NCI-H146 treated with DMSO at 0.1 percent for 48 hours (cell line): ENCODE results near the gene HS1BP3.

ENCODE experiments used
- DNase-seq: peaks from one replicate; lab custom pipeline; 2025; ENCODE audit not compliant: unreplicated experiment; lab: John Stamatoyannopoulos, UW

HS1BP3 gene

DNA sequence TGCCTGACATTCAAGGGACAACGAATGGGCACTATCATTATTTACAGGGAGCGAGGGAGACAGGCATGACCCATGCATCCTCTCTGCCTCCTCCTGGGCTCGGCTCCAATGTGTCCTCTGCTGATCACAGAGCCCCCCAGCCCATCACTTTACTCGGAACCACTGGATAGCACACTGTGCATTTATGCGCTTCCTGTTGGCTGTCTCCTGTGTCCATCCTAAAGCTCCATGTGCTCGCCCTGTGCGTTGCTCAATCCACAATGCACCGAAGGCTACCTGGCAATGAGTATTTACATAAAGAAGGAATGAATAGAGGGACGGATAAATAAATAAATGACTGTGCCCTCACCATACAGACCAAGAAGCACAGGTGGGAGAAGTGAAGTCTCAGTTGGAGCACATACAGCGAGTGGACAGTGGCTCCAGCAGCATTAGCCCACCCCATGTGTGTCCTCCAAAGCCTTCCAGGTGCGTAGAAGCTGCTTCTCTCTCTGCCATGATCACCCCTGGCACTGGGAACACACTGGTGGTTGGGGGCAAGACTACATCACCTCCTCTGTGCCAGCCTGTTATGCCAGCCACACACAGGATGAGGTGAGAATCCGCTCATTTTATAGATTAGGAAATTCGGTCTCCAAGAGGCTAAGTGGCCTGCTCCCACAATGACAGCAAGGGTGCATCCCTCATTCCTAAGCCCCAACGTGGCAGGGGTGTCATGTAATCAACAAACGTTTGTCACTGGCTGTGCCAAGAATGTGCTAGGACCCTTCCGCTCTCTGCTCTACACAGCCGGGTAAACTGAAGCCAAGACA is 13.7 kb upstream of the HS1BP3 start:
- DNase-seq: no peak

DNA sequence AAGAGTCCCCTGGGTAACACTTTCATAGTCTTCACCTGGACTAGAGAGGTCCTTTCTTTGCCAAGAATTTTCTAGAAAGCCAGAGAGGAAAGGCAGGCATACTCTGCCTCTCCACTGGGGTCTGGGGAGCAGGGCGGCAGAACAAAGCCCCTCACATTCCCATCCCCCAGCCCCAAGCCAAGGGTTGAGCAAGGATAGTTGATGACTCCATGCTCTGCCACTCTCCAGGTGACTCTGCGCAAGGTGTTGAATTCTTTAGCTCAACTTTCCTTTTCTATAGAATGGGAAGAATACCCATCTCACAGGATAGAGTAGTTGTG is 13.1 kb upstream of the HS1BP3 start:
- no peak for DNase-seq

DNA sequence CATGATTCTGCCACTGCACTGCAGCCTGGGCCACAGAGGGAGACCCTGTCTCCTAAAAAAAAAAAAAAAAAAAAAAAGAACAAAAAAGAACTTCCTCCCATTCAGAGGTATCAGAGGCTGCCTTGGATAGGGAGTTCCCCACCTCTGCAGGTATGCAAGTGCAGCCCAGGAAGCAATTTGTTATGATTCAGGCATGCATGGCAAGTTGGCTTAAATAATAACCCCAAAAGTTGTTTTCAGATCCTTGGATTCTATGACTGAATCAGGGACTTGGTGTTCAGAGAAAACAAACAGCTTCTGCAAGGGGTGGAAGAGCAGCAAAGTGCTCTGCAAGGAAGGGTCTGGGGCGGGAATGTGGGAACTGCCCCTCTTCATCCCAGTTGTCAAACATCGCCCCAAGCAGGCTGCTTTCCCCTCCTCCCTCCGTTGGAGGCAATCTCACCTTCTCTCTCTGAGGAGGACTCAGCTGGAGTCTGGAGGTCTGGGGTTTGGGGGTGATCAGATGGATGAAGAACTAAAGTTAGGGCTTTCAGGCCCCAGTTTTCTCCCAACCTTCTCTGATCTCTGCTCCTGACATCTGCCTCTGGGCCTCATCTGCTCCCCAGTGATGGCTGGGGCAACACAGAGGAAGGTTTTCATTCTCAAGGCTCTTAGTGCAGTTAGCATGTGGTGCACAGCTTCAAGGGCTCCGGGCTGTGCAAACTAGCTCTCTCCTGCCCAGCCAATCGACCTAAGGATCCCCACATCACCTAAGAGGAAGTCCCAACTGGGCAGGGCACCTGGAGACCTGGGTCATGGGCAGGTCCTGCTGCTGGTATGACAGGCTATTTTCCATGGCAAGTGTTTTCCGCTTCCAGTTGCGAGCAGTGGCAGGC is 12.5 kb upstream of the HS1BP3 start:
- no peak for DNase-seq

DNA sequence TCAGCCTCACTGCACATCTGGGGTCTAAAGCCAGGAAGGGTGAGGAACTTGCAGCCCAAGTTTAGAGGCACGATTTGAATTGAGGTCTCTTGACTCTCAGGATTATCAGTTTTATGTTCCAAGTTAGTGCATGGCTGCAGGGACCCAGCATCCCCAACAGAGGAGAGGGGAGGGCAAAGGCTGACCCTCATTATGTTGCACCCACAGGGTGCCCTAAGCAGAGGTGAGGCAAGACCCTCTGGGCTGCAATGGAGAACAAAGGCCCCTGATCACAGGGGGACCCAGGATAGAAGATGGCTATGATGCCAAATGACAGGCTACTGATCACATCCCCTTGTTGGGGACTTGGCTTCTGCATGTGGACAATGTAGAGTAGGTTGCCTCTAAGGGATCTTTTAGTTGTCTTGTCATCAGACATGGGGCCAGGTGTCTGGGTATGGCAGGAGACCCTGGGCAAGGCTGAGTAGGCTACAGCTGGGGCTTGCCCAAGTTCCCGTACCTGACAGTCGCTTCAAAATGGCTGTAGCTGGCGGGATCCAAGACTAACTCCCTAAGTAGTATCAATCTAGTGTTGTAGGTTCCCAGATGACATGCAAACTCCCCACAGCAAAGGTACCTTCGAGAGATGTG is 11.5 kb upstream of the HS1BP3 start:
- no peak for DNase-seq

DNA sequence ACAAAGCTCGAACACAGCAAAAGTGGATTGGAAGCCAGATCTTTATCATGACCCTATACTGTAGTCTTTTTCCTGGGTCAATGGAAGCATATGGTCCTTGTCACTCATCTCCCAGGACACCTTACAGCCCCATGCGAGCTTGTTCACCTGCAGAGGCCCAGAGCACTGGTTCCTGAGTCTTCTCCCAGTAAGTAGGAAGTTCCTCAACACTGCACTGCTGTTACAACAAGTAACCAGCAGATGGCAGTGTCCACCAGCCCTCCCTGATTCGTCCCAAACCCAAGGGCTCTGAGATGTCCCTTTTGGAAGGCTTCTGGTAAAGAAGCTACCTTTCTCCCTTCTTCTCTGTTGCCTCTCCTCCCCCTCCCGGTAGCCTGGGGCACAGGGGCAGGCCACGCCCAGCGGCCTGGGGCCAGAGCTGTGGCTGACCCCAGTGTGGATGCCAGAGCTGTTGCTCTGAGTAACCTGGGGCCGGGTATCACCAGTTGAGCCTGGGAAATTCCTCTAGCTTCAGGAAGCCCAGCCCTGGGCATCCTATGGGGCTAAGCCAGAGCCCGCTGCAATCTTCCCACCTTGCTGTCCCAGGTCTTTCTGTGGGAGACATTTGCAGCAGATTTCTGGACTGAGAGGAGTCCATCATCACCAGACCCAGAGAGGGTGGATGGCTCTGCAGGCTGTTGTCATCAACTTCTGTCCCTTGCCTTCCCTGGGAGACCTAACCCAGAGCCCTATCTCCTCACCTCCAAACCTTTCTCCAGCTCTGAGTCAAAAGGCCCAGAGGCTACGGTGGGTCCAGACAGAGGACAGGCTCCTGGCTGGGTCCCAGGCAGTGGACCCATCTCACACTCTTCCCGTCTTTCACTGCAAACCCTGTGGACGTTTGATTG is 10.8 kb upstream of the HS1BP3 start:
- DNase-seq: peak; percentile 26

DNA sequence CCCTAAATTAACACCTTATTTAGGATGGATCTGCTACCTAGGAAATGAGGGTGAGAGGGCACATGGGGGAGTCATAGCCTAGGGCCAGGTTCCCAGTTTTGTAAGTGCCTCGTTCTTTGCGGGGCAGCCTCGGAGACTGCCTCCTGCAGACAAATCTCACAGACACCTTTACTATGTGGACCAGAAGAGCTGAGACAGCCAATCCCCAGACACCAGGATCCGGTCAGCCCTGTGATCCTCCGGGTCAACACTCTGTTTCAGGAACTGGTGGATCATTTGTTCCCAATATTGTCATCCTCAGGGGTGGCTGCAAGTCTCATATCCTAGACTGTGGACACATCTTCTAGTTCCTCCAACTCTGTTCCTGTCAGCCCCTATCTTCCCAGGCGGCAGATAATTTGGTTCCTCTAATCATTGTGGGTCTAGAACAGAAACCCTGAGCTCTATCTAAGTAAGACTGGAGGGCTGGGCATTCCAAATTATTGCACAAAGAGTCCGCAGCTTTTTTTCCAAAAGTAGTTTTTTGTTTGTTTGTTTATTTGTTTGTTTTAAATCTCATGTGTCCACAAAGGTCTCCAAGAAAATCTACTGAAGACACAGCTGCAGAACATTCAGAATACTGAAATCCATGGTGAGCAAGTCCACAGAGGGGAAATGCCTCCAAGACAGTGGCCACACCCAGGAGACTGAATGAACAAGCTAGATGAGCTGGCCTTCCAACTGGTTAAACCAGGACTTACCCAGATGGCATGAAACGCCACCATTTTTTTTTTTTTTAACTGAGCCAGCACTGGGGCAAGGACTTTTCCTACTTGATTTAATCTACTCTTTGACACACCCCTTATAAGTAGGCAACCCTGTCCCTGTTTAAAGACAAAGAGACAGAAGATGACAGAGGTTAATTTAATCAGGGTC is 9.9 kb upstream of the HS1BP3 start:
- DNase-seq: no peak

DNA sequence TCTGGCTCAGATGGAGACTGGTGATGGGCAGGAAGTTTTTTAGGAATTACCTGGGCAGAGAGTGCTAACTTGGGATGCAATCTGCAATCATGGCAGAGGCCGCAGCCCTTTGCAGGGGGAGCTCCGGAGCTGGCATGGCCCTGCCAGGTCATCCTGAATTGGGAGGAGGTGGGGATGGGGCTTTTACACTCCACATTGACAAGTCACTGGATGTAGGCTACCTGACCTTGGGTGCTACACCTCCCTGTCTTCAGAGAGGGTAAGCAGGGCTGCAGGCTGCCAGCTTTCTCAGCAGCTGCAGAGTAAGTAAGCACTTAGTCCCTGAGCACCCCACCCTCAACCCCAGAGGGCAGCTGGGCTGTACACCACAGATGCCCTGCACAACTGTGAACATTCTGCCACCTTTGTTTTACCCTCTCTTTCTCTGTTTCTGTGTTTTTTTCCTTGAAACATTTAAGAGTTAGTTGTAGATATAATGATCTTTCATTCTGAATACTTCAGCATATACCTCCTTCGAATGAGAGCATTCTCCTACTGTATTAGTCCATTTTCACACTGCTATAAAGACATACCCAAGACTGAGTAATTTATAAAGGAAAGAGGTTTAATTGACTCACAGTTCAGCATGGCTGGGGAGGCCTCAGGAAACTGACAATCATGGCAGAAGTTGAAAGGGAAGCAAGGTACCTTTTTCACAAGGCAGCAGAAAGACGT is 6.8 kb upstream of the HS1BP3 start:
- no peak for DNase-seq

DNA sequence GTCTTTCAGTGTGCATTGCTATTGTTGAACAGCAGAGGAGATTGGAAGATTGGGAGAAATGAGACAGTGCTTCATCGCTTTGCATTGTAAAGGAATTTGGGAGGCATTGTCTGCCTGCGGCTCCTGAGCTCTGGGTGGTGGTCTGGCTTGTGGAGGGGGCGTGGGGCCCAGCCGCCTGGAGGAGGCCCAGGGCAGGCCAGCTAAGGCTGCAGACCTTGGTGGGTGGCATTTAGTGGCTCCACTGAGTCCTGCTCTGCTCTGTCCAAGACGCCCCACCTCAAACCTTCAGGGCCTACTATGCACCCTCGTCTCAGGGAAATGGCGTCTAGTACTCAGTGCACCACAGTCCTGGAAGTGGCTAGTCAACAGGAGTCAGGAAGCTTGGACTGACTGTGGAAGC is 5.7 kb upstream of the HS1BP3 start:
- DNase-seq: no peak

DNA sequence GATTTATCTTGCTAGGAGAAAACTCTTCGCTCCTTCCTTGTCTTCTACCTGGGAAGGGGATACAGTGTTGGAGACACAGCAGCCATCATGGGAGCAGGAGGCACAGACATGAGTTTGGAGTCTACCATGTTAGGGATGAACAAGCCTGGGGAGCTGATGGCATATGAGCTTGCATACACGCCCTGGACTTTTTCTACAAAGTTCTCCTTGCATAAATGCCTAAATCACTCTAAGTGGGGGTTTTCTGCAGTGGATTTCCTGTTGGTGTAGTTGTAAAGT is 3.6 kb upstream of the HS1BP3 start:
- no peak for DNase-seq

DNA sequence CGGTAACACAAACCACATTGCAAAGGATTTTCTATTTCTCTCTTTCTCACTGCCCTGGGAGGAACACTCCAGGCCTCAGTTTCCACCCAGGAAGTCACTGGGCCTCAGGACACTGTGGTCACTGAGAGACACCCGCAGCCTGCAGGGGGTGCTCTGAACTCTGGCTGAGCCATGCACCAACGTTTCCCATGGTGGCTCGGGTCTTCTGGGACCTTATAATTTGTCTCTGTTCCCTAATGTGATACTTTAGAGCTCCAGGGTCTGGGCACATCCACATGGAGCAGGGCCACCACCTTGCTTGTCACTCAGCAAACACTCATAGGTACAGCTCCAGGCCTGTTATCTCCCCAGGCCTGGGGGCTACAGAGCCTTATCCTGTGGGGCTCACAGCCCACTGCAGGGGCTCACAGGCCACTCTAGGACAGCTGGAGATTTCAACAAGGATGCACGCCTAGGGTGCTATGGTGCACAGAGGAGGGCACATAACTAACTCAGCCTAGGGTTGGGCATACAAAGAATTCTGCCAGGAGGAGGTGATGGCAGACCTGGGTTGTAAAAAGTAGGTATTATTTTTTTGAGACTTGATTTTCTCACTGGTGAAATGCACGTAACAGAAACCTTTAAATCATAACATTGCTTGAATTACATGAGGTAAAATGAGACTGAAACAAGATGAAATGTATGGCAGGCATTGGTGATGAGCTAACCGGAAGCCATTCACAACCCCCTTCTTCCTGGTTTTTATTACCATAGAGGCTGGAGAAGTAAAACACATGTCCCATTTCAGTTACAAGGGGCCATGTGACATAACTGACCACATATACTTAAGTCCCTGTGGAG is 3.0 kb upstream of the HS1BP3 start:
- no peak for DNase-seq

DNA sequence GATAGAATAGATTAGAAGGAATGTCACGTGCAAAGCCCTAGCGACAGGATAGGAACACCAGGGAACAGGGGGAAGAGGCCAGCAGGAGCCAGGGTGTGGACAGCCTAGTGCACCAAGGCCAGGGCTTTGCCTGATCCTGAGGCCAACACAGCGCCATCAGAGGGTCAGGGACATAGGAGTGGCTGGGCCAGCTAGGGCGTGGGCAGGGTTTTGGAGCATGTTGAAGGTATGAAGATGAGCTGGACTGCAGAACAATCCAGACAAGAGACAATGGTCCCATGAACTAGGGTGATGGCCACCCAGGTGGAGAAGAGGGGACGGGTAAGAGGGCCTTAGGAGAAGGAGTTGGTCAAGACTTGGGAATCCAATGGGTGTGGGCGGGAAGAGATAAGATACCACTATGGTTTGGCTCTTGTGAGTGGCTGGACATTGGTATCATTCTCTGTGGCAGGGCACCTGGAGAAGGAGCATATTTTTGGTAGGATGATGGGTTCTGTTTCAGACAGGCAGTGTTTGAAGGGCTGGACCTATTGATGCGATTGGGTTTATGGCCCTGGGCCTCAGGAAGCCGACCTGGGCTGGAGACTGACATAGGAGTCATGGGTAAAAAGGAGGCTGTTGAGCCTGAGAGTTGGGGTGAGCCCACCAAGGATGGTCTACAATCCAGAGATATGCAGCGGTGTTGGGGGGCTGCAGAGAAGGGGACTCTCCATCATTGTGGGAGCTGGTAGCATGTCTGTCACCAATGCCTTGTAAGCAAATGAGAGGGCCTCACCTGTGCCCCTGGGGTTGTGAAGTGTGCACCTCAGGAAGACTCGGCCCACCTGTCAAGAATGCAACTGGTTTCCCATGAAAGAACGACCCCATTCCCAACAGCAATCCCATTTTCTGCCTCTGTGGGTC is 2.0 kb upstream of the HS1BP3 start:
- no peak for DNase-seq

DNA sequence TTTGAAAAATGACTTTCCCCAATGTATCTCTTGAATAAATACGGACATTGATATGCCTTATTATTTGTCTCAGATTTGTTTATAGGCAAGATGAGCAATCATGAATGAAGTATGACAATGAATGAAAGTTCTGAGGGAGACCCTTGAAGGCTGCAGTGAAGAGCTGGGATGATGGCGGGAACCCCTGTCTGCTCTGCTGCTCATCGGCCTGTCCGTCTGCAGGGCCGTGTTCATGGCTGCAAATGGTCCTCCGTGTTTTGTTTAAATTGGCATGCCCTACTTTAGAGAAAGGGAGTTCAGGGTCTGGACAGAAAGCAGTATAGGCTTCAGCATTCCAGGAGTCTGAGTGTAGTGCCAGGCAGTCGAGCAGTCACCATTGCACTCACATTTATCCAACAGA is 1.2 kb upstream of the HS1BP3 start:
- no peak for DNase-seq

DNA sequence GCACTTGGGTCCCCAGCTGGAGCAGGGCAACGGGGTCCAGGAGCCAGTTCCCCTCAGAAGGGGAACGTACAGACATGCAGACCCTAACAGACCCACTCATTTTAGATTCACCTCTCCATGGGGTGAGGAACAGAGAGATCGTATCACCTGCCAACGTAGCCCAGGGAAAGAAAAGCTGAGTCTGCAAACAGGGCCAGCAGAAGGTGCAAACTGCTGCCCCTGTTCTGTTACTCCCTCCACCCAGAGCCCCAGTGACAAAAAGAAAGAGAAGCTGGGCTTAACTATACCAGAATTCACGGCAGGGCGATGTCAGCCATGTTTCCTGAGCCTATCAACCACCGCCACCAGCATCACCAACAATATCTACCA is 817 bp upstream of the HS1BP3 start:
- no peak for DNase-seq

DNA sequence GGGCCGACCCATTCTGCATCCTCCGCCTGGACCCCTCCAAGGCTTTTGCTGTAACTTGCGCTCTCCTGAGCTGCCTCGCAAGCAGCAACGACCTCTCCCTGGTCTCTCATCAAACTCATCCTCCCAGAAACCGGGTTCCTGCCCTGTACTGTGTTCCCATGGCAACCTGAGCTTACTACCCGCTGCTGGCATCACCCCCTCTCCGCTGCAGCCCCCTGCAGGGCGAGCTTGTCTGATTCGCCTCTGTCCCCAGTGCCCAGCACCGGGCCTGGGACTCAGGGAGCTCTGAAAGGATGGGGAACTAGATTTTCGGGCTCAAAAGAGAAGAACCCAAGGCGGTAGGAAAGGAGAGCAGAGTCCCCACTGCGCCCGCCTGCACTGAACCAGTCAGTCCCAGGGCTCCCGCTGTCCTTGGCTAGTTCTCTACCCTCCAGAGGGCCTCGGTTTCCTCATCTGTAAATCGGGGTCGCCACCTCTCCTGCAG is 463 bp downstream of the HS1BP3 start:
- no peak for DNase-seq

DNA sequence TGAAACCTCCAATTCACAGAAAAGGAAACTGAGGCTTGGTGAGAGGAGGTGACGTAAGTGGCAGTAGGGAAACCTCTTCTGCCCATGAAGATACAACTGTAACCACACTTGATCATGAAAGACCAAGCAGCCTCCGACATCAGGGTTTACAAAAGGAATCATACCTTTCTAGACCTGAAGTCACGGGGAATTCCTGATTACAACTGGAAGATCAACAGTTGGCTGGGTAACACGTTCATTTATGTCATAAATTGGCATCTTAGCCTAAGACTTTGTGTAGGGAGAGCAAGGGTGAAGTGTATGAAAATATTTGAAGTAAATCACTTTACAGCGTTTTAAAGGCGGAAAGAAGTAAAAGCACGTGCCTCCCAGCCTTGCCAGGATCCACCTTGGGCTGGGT is 922 bp downstream of the HS1BP3 start:
- no peak for DNase-seq

DNA sequence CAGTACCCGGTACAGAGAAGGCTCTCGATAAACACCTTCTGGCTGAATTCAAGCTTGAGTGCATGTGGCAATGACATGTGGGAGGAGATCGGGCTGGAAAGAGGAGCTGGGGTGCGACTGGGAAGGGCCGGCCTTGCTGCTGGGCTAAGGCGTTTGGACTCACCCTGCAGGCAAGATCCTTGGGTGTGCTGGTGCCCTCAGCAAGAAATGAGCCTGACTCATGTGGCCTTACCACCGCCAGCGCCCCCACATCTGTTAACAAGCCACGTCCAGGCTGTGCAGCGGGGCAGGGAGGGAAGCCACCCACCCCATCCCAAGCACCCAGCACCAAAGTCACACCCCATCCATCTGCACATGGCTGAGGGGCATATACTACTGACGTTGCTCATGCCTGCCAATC is 1.3 kb downstream of the HS1BP3 start:
- no peak for DNase-seq

DNA sequence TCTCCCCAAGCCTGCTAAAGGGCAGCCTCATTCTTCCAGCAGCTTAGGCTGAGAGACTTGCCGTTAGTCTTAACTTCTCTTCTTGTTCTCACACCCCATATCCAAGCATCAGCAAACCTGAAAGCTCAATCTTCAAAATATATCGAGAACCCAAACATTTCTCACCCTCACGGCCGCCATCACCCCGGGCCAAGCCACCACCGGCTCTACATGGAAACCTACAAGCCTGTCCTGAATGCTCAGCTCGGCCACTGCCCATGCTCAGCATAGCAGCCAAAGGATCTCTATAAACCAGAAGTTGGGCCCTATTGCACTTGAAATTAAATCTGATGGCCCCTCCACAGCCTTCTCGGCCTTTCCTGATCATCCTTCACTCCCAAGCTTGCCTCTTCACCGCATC is 2.1 kb downstream of the HS1BP3 start:
- DNase-seq: no peak

DNA sequence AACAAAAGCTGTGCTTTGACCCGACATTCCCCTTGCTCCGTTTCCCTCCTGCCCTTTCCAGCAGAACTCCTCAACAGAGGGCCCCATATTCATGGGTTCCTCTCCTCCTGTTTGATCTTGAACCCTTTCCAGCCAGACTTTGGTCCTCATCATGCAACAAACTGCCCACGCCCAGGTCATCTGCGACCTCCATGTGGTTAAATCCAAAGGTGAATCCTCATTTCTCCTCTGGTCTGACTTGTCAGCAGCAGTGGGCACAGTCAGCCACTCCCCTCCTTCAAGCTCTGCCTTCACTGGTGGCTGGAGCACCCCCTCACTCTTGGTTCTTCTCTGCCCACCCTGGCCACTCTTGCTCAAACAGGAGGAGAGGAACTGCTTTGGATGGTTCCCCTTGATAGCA is 2.7 kb downstream of the HS1BP3 start:
- no peak for DNase-seq
